Hematopoietic multipotent progenitor cell (in vitro differentiated cells): ENCODE data around the gene PCNX3. TPM values are rescaled to one million over a fixed set of nuclear protein-coding genes. Genes with fewer than 3 reads are reported as not detected.
"Not testable (repeated sequence)": the region's sequence is repeated elsewhere in the genome, so short reads cannot be mapped to it uniquely, and the experiment has no call there.

Experiments
- DNase-seq, 3 donors: peaks; one replicate each; pipeline ENCODE4 v3.0.0-alpha.2; 2011 to 2015; ENCODE audit warnings: low read depth in 2 of 3, low spot score in 2 of 3
- total RNA-seq: library from RNA; depleted of rRNA; stranded (reverse); fragments of >200 nt; gene quantifications from one replicate; pipeline ENCODE4 v1.2.3, GENCODE V29; 2012

Gene PCNX3
- total RNA-seq, 1 donor: 32.6 TPM

- no peak for DNase-seq
Measured at GRCh38 chr11:65637032-65637557, 21.5 kb downstream of the PCNX3 start.

GRCh38 chr11:65637794-65638419 lies 22.3 kb downstream of the PCNX3 start, which contains the start of gene SIPA1:
Gene SIPA1, plus strand, starts transcription at chr11:65638101. Its CDS starts 2,821 bp downstream, at chr11:65640922.
- peak; percentile 59 to 66 (median 62) for DNase-seq

- DNase-seq: not testable (repeated sequence)
Measured at GRCh38 chr11:65639228-65639597, 23.6 kb downstream of the PCNX3 start.

GRCh38 chr11:65639623-65640482 lies 24.3 kb downstream of the PCNX3 start:
- DNase-seq: peak; percentile 33 to 55 (median 51)

- peak in 2 of 3 donors; percentile 92 to 97 for DNase-seq
Measured at GRCh38 chr11:65640483-65641296, 25.1 kb downstream of the PCNX3 start.

GRCh38 chr11:65641297-65642013 lies 25.9 kb downstream of the PCNX3 start:
- no peak for DNase-seq

GRCh38 chr11:65642014-65642671 lies 26.6 kb downstream of the PCNX3 start:
- no peak for DNase-seq

- no peak for DNase-seq
Measured at GRCh38 chr11:65643971-65644370, 28.4 kb downstream of the PCNX3 start.

- no peak for DNase-seq
Measured at GRCh38 chr11:65644837-65645236, 29.3 kb downstream of the PCNX3 start.

- DNase-seq: no peak
Measured at GRCh38 chr11:65645710-65646109, 30.1 kb downstream of the PCNX3 start.

GRCh38 chr11:65646288-65646957 lies 30.8 kb downstream of the PCNX3 start:
- DNase-seq: no peak

- no peak for DNase-seq
Measured at GRCh38 chr11:65646958-65647701, 31.6 kb downstream of the PCNX3 start.

- DNase-seq: no peak
Measured at GRCh38 chr11:65648997-65649493, 33.5 kb downstream of the PCNX3 start.

GRCh38 chr11:65649656-65650546 lies 34.3 kb downstream of the PCNX3 start:
- DNase-seq: no peak

GRCh38 chr11:65650547-65651338 lies 35.2 kb downstream of the PCNX3 start:
- no peak for DNase-seq

- no peak for DNase-seq
Measured at GRCh38 chr11:65651339-65651588, 35.7 kb downstream of the PCNX3 start.
